ENCODE data around the gene SF3A2.

The SF3A2 gene

GRCh38 chr19:2288818-2289713 is 52.4 kb downstream of the SF3A2 start:
- TF ChIP-seq CTCF (IDR thresholded peaks at IDR 0.05; ENCODE audit: borderline replicate concordance, extremely low read depth, low read length, poor library complexity, severe bottlenecking) = no peak
- peak; percentile 15 for TF ChIP-seq EZH2 (IDR thresholded peaks at IDR 0.05; ENCODE audit: borderline replicate concordance, low read depth, low read length, severe bottlenecking)
- Histone ChIP-seq H3K9me3 (ENCODE audit: insufficient read depth, low read length, severe bottlenecking) (no peaks in the 10 kb centered on the region), H4K20me1 (ENCODE audit: insufficient read depth, low read length) (peaks cover 9% of the 10 kb centered on the region; the same call in 1 of the 2 replicates), H2AFZ (ENCODE audit: low read depth, low read length) (no peak overlapping the region), H3K36me3 (ENCODE audit: insufficient read depth, low read length) (no peaks in the 10 kb centered on the region), H3K27ac (ENCODE audit: low read length) (no peak overlapping the region), H3K4me2 (ENCODE audit: insufficient read depth, low read length) (peak overlapping the region; percentile 51; the same call in 1 of the 2 replicates), H3K4me3 (ENCODE audit: low read depth in 1 of 2, low read length in 2 of 2) (no peak overlapping the region), H3K9ac (ENCODE audit: low read depth, low read length) (peak overlapping the region; percentile 42; the same call in 1 of the 2 replicates), H3K79me2 (ENCODE audit: insufficient read depth, low read length) (no peaks in the 10 kb centered on the region), H3K27me3 (ENCODE audit: insufficient read depth, low read length, poor library complexity) (no peaks in the 10 kb centered on the region), H3K4me1 (ENCODE audit: insufficient read depth, low read length) (peaks cover 11% of the 10 kb centered on the region)
- ATAC-seq (ENCODE audit: insufficient read depth, low read depth) = no peak
- no peak for DNase-seq

- H3K36me3 ChIP-seq (ENCODE audit: insufficient read depth, low read length) = no peaks in the 10 kb centered on the region
- peaks cover 11% of the 10 kb centered on the region for H3K4me1 ChIP-seq (ENCODE audit: insufficient read depth, low read length)
- no peaks in the 10 kb centered on the region for H3K27me3 ChIP-seq (ENCODE audit: insufficient read depth, low read length, poor library complexity)
- peak overlapping the region; percentile 42; the same call in 1 of the 2 replicates for H3K9ac ChIP-seq (ENCODE audit: low read depth, low read length)
- TF ChIP-seq CTCF (IDR thresholded peaks at IDR 0.05; ENCODE audit: borderline replicate concordance, extremely low read depth, low read length, poor library complexity, severe bottlenecking) (no peak), EZH2 (IDR thresholded peaks at IDR 0.05; ENCODE audit: borderline replicate concordance, low read depth, low read length, severe bottlenecking) (no peak)
- peaks cover 9% of the 10 kb centered on the region; the same call in 1 of the 2 replicates for H4K20me1 ChIP-seq (ENCODE audit: insufficient read depth, low read length)
- peak; percentile 23; the same call in 2 of the 3 replicates for ATAC-seq (ENCODE audit: insufficient read depth, low read depth)
- H3K27ac ChIP-seq (ENCODE audit: low read length) = no peak overlapping the region
- peak overlapping the region; percentile 45; the same call in 1 of the 2 replicates for H2AFZ ChIP-seq (ENCODE audit: low read depth, low read length)
- H3K4me3 ChIP-seq (ENCODE audit: low read depth in 1 of 2, low read length in 2 of 2) = peak overlapping the region in 1 of 2 experiments; percentile 32; a peak in 1 of 4 replicates
- DNase-seq = peak; percentile 18
- H3K9me3 ChIP-seq (ENCODE audit: insufficient read depth, low read length, severe bottlenecking) = no peaks in the 10 kb centered on the region
- no peaks in the 10 kb centered on the region for H3K79me2 ChIP-seq (ENCODE audit: insufficient read depth, low read length)
- peak overlapping the region; percentile 51 for H3K4me2 ChIP-seq (ENCODE audit: insufficient read depth, low read length)
These were observed 53.3 kb downstream of the SF3A2 start for GRCh38 chr19:2289714-2290435.

GRCh38 chr19:2290441-2291184 is 54.0 kb downstream of the SF3A2 start:
- ATAC-seq (ENCODE audit: insufficient read depth, low read depth) = no peak
- no peak overlapping the region for H3K4me3 ChIP-seq (ENCODE audit: low read depth in 1 of 2, low read length in 2 of 2)
- TF ChIP-seq EZH2 (IDR thresholded peaks at IDR 0.05; ENCODE audit: borderline replicate concordance, low read depth, low read length, severe bottlenecking) (no peak), CTCF (IDR thresholded peaks at IDR 0.05; ENCODE audit: borderline replicate concordance, extremely low read depth, low read length, poor library complexity, severe bottlenecking) (no peak)

More at GRCh38 chr19:2290441-2291184, 54.0 kb downstream of the SF3A2 start:
- no peaks in the 10 kb centered on the region for H3K36me3 ChIP-seq (ENCODE audit: insufficient read depth, low read length)
- H3K79me2 ChIP-seq (ENCODE audit: insufficient read depth, low read length) = no peaks in the 10 kb centered on the region
- H3K9ac ChIP-seq (ENCODE audit: low read depth, low read length) = no peak overlapping the region
- no peak overlapping the region for H3K27ac ChIP-seq (ENCODE audit: low read length)
- H3K4me2 ChIP-seq (ENCODE audit: insufficient read depth, low read length) = 0 out of 2 replicates have a peak overlapping the region, but pooled peaks have one; percentile 51
- H3K27me3 ChIP-seq (ENCODE audit: insufficient read depth, low read length, poor library complexity) = no peaks in the 10 kb centered on the region
- no peaks in the 10 kb centered on the region for H3K9me3 ChIP-seq (ENCODE audit: insufficient read depth, low read length, severe bottlenecking)
- H2AFZ ChIP-seq (ENCODE audit: low read depth, low read length) = no peak overlapping the region
- peaks cover 9% of the 10 kb centered on the region; the same call in 1 of the 2 replicates for H4K20me1 ChIP-seq (ENCODE audit: insufficient read depth, low read length)
- peaks cover 11% of the 10 kb centered on the region for H3K4me1 ChIP-seq (ENCODE audit: insufficient read depth, low read length)
- no peak for DNase-seq

Data from DND-41 (cell line).